HuH-7.5 (cell line): ENCODE results near the gene BST1.
"Not testable (repeated sequence)": the region's sequence is repeated elsewhere in the genome, so short reads cannot be mapped to it uniquely, and the experiment has no call there.

ENCODE experiments used
- DNase-seq: peaks from one replicate; pipeline ENCODE4 v3.0.0; 2011; ENCODE audit warnings: low spot score

Gene BST1

GRCh38 chr4:15749001-15749400, 46.1 kb downstream of the BST1 start:
- no peak for DNase-seq

- DNase-seq: no peak
Observed at GRCh38 chr4:15751153-15751552, 48.3 kb downstream of the BST1 start.

DNA sequence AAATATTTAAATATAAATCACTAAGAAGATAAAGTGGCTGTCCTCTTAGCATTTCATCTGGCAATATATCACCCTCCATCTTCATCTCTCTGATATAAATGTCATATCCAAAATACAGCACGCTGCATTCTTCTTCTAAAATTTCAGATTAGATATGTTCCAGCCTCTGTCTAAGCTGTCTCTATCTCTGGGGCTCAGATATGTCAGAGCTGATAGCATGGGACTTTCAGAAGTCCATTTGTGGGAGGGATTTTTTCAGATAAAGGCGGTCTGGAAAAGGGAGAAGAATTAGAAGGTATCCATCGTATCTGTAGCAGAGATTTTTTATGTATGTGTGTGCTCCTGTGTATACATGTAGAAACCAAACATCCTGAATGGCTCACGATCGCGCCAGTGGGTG, 50.2 kb downstream of the BST1 start:
- no peak for DNase-seq

- DNase-seq: no peak
Observed at GRCh38 chr4:15753786-15754185, 50.9 kb downstream of the BST1 start.

GRCh38 chr4:15754323-15754722, 51.5 kb downstream of the BST1 start:
- no peak for DNase-seq

GRCh38 chr4:15755321-15756155, 52.7 kb downstream of the BST1 start:
- no peak for DNase-seq

GRCh38 chr4:15756361-15756861, 53.5 kb downstream of the BST1 start:
- no peak for DNase-seq

DNA sequence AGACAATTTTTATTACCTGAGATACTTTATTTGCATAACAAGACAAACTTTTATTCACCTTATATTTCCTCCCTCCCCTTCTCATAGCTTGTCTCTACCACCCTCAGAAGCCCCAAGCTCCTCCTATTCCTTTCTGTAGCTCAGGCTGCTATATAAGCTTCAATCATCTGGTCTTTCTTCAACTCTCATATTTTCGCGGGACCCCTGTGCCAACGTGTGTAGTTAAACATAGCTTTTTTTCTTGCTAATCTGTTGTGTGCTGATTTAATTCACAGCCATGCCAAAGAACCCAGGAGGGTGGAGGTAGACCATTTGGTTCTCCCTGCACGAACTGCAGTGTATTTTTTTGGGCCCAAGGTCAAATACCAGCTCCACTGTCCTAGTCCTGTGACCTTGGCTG, 54.2 kb downstream of the BST1 start:
- DNase-seq: no peak

DNA sequence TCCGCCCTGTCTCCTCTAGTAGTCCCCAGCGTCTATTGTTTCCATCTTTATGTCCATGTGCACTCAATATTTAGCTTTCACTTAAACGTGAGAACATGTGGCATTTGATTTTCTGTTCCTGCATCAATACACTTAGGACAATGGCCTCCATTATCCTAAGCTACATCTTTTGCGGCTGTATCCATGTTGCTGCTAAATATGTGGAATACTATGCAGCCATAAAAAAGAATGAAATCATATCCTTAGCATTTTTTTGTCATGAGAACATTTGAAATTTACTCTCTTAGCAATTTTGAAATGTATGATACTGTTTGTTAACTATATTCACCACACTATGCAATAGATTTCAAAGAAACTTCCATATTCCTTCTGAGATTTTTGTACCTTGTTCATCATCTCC, 55.4 kb downstream of the BST1 start:
- DNase-seq: no peak

DNA sequence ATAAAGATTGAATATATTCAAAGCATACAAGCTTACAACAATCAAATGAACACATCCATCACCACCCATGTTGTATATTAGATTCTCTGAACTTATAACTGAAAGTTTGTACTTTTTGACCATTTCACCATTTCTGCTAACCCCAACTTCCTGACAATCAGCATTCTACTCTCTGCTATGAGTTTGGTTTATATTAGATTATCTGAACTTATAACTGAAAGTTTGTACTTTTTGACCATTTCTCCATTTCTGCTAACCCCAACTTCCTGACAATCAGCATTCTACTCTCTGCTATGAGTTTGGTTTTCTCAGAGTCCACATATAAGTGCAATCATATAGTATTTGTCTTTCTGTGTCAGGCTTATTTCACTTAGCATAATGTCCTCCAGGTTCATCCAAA, 59.6 kb downstream of the BST1 start:
- not testable (repeated sequence) for DNase-seq

- DNase-seq: no peak
Observed at GRCh38 chr4:15765391-15765790, 62.5 kb downstream of the BST1 start.

DNA sequence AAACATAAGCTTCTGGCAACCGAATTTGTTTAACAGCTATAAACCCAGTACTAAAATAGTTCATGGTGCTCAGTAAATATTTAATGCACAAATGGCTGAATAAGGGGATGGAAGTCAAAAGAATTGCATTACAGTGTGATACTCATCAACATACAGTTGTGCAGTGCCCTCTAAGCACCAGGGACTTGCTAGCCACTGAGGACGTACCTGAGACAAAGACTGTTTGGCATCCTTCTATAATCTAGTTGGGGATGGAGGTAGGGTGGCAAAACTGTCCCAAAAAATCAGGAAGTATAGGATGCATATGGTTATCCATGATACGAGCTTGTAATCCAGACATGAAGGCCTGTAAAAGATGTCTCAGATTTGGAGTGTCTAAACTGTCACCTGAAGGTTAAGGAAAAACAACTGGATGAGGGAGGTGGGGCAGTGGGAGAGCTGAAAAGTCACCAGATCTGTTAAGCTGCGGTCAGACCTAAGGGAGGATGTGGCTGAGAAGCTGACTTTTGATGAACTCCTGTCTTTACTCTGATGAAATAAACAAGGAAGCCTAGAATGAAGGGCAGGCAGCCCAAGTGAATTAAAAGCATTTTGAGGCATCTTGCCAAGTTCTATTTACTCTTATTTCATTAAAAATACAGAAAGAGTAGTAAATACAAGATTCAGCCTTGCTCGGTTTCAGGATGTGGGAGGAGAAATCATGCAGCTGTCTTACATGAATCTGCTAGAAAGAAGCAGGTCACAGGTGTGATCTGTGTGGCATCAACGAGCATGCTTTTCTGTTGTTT, 63.2 kb downstream of the BST1 start:
- DNase-seq: no peak

DNA sequence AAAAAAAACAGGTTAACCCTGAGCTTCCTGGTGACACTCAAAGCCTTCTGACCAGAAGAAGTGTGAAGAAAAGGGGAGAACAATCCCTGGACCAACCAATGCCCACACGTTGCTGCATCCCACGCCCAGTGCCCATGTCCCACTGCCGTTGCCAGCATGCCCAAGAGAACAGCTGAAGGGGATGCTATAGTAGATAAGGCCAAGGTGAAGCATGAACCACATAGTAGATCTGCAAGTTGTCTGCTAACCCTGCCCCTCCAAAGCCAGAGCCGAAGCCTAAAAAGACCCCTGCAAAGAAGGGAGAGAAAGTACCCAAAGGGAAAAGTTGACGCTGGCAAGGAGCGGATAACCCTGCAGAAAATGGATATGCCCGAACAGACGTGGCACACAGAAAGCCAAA, 64.0 kb downstream of the BST1 start:
- DNase-seq: no peak

- no peak for DNase-seq
Observed at GRCh38 chr4:15769202-15769601, 66.3 kb downstream of the BST1 start.

DNA sequence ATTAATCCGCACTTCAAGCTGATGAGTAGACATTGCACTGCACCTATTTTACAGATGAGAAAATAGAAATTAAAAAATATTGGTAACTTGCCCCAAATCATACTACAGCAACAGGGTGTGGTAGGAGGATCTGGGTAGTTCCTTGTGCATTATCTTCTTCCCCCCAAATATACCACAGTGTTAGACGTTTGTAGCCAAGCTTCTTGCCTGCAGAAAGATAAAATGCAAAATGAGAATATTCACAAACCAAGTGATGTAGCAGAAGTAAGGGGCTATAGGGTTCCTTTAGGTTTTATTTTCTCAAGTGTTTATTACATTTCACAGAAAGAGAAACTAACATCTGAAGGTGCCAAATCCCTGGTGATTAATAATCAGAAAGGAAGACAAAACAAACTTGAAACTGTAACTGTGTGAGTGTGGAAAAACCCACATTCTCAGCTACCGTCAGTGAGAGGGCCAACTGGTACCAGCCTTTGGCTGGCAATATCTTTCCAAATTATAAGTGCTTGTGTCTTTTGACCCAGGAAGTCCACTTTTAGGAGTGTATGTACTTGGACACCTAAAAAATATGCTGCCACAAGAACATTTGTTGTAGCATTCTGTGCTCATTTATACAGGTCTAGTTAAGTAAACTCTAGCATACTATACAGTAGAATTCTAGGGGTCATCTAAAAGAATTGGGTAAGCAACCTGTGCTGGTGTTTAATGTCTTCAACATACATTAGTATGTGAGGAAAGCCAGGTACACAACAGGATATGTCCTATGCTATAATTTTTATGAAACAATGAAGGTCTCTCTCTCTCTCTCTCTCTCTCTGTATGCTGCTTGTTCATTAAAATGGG, 68.6 kb downstream of the BST1 start:
- no peak for DNase-seq

DNA sequence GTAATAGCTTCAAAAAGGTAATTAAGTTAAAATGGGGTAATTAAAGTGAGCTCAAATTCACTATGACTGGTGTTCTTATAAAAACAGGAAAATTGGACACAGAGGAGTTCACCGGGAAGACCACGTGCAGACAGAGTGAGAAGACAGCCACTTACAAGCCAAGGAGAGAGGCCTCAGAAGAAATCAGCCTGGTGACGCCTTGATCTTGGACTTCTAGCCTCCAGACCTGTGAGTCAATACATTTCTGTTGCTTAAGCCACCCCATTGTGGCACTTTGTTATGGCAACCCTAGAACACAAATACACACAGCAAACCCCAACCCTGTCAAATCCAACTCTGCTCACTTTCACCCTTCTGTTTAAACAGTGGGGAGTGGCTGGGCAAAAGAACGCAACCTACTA, 71.2 kb downstream of the BST1 start:
- no peak for DNase-seq

DNA sequence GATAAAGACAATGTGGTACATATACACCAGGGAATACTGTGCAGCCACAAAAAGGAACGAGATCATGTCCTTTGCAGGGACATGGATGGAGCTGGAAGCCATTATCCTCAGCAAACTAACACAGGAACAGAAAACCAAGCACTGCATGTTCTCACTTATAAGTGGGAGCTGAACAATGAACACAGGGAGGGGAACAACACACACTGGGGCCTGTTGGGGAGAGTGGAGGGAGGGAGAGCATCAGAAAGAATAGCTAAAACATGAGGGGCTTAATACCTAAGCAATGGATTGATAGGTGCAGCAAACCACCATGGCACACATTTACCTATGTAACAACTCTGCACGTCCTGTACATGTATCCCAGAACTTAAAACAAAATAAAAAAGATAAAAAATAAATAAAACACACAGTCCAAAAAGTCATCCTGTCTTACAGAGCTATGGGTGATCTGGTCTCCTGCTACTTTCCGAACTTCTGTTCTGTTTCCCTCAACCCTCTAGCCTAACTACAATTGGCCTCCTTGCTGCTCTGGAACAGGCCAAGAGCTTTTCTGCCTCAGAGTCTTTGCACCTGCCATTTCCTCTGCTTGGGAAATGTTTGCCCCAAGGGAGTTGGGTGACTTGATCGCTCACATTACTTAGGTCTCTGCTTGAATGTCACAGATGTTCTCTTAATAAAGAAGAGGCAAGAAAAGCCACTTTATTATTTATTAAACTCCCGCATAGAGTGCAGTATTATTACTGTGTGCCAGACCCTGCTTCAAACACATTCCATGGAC, 74.2 kb downstream of the BST1 start:
- no peak for DNase-seq

- no peak for DNase-seq
Observed at GRCh38 chr4:15777697-15778288, 74.9 kb downstream of the BST1 start.

- DNase-seq: peak; percentile 44
Observed at GRCh38 chr4:15778289-15779241, 75.7 kb downstream of the BST1 start, which contains the start of gene CD38. Gene CD38 (plus strand): TSS chr4:15778328. CDS start chr4:15778415, 87 bp downstream.

- peak; percentile 91 for DNase-seq
Observed at GRCh38 chr4:15779306-15779705, 76.4 kb downstream of the BST1 start.
